Embryonic facial prominence (tissue), 1 donor: Measurements from ENCODE around the gene PJVK.
"Not testable (repeated sequence)": the region's sequence is repeated elsewhere in the genome, so short reads cannot be mapped to it uniquely, and the experiment has no call there.

ENCODE experiments used
- DNase-seq: peaks from one replicate; pipeline ENCODE4 v3.0.0-alpha.2; 2016; ENCODE audit errors: extremely low spot score

The PJVK gene

GRCh38 chr2:178429336-178429735, 21.8 kb upstream of the PJVK start:
- no peak for DNase-seq

GRCh38 chr2:178436662-178437061, 14.5 kb upstream of the PJVK start:
- DNase-seq, result no peak

- no peak for DNase-seq
Measured at GRCh38 chr2:178441426-178441825, 9.8 kb upstream of the PJVK start.

- DNase-seq, result no peak
Measured at GRCh38 chr2:178448968-178449661, 2.1 kb upstream of the PJVK start.

- no peak for DNase-seq
Measured at GRCh38 chr2:178449700-178450523, 1.3 kb upstream of the PJVK start.

- peak; percentile 45 for DNase-seq
Measured at GRCh38 chr2:178450524-178450773, 729 bp upstream of the PJVK start.

- DNase-seq, result no peak
Measured at GRCh38 chr2:178452334-178452733, 1.2 kb downstream of the PJVK start.

- no peak for DNase-seq
Measured at GRCh38 chr2:178452870-178453269, 1.7 kb downstream of the PJVK start.

GRCh38 chr2:178455947-178456346, 4.8 kb downstream of the PJVK start:
- peak; percentile 15 for DNase-seq

- DNase-seq, result no peak
Measured at GRCh38 chr2:178457390-178457886, 6.3 kb downstream of the PJVK start.

- DNase-seq, result no peak
Measured at GRCh38 chr2:178469219-178469849, 18.2 kb downstream of the PJVK start.

GRCh38 chr2:178471313-178471712, 20.1 kb downstream of the PJVK start:
- DNase-seq, result not testable (repeated sequence)

- no peak for DNase-seq
Measured at GRCh38 chr2:178473373-178473772, 22.2 kb downstream of the PJVK start.

- DNase-seq, result no peak
Measured at GRCh38 chr2:178473931-178474330, 22.8 kb downstream of the PJVK start.

GRCh38 chr2:178474560-178474959, 23.4 kb downstream of the PJVK start:
- no peak for DNase-seq

- no peak for DNase-seq
Measured at GRCh38 chr2:178476477-178476876, 25.3 kb downstream of the PJVK start.

GRCh38 chr2:178477443-178478129, 26.4 kb downstream of the PJVK start:
- no peak for DNase-seq

GRCh38 chr2:178478130-178478438, 26.9 kb downstream of the PJVK start:
- no peak for DNase-seq

- peak; percentile 69 for DNase-seq
Measured at GRCh38 chr2:178478439-178479274, 27.5 kb downstream of the PJVK start, which contains the start of gene FKBP7. FKBP7 (minus strand) TSS chr2:178478600; CDS start chr2:178478499, 101 bp downstream.

- no peak for DNase-seq
Measured at GRCh38 chr2:178479275-178479616, 28.1 kb downstream of the PJVK start.

- DNase-seq, result no peak
Measured at GRCh38 chr2:178479758-178480226, 28.6 kb downstream of the PJVK start.
